Peyer's patch (tissue), 4 donors: ENCODE measurements around the gene ADM2. TPM values are rescaled to one million over a fixed set of nuclear protein-coding genes. Genes with fewer than 3 reads are reported as not detected.
A peak's percentile ranks its signal among the peaks of the same experiment; 100 is the strongest.

Experiments used
- DNase-seq, 3 donors: peaks; one replicate each; pipeline ENCODE4 v3.0.0-alpha.2; 2017 to 2019
- H3K27ac ChIP-seq, 4 donors: fragments of 200-600 bp; sonication (generic); one replicate each; pipeline ENCODE4 v1.5.1; 2016 to 2019
- H3K27me3 ChIP-seq, 2 donors: fragments of 200-600 bp; sonication (generic); one replicate each; pipeline ENCODE4 v1.5.1; 2019
- H3K36me3 ChIP-seq, 3 donors: fragments of 200-600 bp; sonication (generic); one replicate each; pipeline ENCODE4 v1.5.1; 2016 to 2019
- H3K4me1 ChIP-seq, 4 donors: fragments of 200-600 bp; sonication (generic); one replicate each; pipeline ENCODE4 v1.5.1; 2016 to 2019
- H3K4me3 ChIP-seq, 4 donors: fragments of 200-600 bp; sonication (generic); 1 replicate in 3 of 4; 2 replicates in 1 of 4; pipeline ENCODE4 v1.5.1; 2016 to 2019; ENCODE audit warnings: mild to moderate bottlenecking in 1 of 4
- H3K9me3 ChIP-seq, 4 donors: fragments of 200-600 bp; sonication (generic); one replicate each; pipeline ENCODE4 v1.5.1; 2016 to 2019; ENCODE audit warnings: mild to moderate bottlenecking in 1 of 4
- POLR2A ChIP-seq, 2 donors: fragments of 450-650 bp; IDR thresholded peaks; one replicate each; pipeline ENCODE4 v1.5.1; 2017; ENCODE audit warnings: antibody characterized with exemption in 2 of 2, mild to moderate bottlenecking in 2 of 2, moderate library complexity in 2 of 2
- total RNA-seq, 4 donors: library from RNA; depleted of rRNA; stranded (reverse); fragments of >200 nt; gene quantifications; one replicate each; pipeline ENCODE4 v1.1.0, GENCODE V29; 2016
- TF ChIP-seq, protein P1 (sequence below), 6 experiments: fragments of 450-650 bp in 4 of 6; fragments of 200-600 bp in 2 of 6; sonication (generic) in 1 of 6; IDR thresholded peaks; one replicate each; pipeline ENCODE4 v1.5.1; 2017 to 2019; ENCODE audit warnings: antibody characterized with exemption in 6 of 6, mild to moderate bottlenecking in 3 of 6, moderate library complexity in 1 of 6

The ADM2 gene
- total RNA-seq, 4 donors from 2014 or later: 0.83 to 8.4 (median 5.8) TPM

DNA sequence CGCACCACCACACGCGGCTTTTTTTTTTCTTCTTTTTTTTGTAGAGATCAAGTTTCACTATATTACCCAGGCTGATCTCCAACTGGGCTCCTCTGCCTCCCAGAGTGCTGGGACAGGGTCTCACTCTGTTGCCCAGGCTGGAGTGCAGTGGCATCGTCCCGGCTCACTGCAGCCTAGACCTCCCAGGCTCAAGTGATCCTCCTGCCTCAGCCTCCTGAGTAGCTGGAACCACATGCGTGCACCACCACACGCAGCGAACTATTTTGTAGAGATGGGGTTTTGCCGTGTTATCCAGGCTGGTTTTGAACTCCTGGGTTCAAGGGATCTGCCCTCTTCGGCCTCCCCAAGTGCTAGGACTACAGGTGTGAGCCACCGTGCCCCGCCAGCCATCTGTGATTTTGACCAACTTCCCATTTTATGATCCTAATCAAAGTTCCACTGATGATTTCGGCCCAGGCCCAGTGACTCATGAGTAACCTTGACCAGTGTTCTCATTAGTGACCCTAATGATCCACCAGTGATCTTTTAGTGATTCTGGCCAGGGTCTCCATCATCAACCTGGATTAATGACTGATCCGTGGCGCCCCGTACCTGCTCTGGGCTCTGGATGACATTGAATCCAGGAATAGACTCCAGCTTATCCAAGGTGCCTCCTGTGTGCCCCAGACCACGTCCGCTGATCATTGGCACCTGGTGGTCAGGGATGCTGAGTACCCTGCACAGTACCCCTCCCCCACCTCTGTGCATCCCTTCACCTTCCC is 46.8 kb downstream of the ADM2 start:
- H3K9me3 ChIP-seq: no peaks in the 10 kb centered on the region
- peak overlapping the region in 1 of 4 donors; percentile 76 for H3K4me3 ChIP-seq
- H3K36me3 ChIP-seq: peaks cover 0 to 10% (median 0%) of the 10 kb centered on the region in 3 donors
- DNase-seq: no peak
- no peaks in the 10 kb centered on the region for H3K27me3 ChIP-seq
- peaks cover 6 to 65% (median 24%) of the 10 kb centered on the region in 4 donors for H3K4me1 ChIP-seq
- no peak for TF ChIP-seq POLR2A (IDR thresholded peaks at IDR 0.05)
- TF ChIP-seq, protein P1, sequence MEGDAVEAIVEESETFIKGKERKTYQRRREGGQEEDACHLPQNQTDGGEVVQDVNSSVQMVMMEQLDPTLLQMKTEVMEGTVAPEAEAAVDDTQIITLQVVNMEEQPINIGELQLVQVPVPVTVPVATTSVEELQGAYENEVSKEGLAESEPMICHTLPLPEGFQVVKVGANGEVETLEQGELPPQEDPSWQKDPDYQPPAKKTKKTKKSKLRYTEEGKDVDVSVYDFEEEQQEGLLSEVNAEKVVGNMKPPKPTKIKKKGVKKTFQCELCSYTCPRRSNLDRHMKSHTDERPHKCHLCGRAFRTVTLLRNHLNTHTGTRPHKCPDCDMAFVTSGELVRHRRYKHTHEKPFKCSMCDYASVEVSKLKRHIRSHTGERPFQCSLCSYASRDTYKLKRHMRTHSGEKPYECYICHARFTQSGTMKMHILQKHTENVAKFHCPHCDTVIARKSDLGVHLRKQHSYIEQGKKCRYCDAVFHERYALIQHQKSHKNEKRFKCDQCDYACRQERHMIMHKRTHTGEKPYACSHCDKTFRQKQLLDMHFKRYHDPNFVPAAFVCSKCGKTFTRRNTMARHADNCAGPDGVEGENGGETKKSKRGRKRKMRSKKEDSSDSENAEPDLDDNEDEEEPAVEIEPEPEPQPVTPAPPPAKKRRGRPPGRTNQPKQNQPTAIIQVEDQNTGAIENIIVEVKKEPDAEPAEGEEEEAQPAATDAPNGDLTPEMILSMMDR (IDR thresholded peaks at IDR 0.05): no peak
- peak overlapping the region; percentile 97 to 100 (median 98) for H3K27ac ChIP-seq

- TF ChIP-seq POLR2A (IDR thresholded peaks at IDR 0.05): no peak
- TF ChIP-seq, protein P1 (IDR thresholded peaks at IDR 0.05): no peak
Measured at GRCh38 chr22:50528682-50529415, 47.5 kb downstream of the ADM2 start.

DNA sequence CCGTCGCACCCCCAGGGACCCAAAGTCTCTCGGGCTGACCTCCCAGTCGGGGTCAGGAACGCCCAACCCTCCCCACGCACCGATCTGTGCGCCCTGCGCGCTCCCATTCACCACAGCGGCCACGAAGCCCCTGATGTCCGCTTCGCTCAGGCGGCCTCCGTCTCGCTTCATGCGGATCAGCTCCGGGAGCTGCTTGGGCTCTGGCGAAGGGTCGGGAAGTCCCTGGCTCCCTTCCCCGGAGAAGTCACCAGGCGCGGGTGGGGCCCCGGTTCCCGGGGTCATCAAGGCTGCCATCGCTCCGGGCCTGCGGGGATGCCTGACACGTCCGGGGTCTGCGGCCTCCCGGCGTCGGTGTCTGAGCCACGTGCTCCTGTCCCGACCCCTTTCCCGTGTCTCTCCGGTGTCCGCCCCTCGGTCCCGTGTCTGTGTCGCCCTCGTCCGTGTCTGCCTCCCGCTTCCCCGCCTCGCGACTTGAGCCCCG is 48.1 kb downstream of the ADM2 start:
- TF ChIP-seq POLR2A (IDR thresholded peaks at IDR 0.05): no peak
- TF ChIP-seq, protein P1 (IDR thresholded peaks at IDR 0.05): no peak
- Histone ChIP-seq H3K4me1 (peaks cover 2 to 53% (median 22%) of the 10 kb centered on the region in 4 donors), H3K4me3 (peak overlapping the region; percentile 60 to 76 (median 68)), H3K9me3 (no peaks in the 10 kb centered on the region), H3K36me3 (no peaks in the 10 kb centered on the region), H3K27ac (peak overlapping the region; percentile 97 to 100 (median 98)), H3K27me3 (no peaks in the 10 kb centered on the region)
- no peak for DNase-seq

More at GRCh38 chr22:50528682-50529415, 47.5 kb downstream of the ADM2 start:
- H3K9me3 ChIP-seq: no peaks in the 10 kb centered on the region
- H3K4me1 ChIP-seq: peaks cover 6 to 59% (median 24%) of the 10 kb centered on the region in 4 donors
- no peak for DNase-seq
- H3K36me3 ChIP-seq: peaks cover 0 to 3% (median 0%) of the 10 kb centered on the region in 3 donors
- H3K4me3 ChIP-seq: peak overlapping the region; percentile 60 to 76 (median 68)
- H3K27me3 ChIP-seq: no peaks in the 10 kb centered on the region
- peak overlapping the region; percentile 97 to 100 (median 98) for H3K27ac ChIP-seq

DNA sequence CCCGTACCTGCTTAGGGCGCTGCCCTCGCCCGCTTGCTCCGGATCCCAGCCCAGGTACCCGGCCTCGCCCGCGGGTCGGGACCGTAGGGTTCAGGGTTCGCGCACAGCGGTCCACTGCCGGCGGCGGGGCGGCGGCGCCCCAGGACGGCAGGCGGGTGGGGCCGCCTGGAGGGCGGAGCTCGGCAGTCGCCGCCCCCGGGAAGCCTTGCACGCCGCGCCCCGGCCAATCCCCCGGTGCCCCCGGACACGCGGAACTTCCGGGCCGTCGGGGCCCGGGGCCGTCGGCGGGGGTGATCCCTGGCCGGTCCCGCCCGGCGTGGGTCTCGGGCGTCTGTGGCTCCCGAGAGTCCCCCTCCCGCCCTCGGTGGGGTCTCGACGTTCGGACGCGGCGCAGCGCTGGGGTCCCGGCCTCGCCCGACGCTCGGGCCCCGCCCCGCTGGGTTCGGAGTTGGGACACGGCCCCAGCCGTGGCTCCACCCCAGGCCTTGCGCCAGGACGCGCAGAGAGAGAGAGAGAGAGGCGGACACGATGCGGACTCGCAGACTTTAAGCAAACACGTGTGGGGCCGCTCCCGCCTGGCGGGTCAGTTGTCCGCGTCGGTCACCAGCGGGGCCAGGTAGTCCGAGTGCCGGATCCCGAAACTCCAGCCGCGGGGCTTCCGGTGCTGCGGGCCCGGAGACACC is 48.7 kb downstream of the ADM2 start, which contains the start of gene TYMP:
Gene TYMP, minus strand, starts transcription at position 116 of the 683 bp plus-strand sequence. CDS start 303 bp downstream, outside the sequence.
- peaks cover 0 to 47% (median 18%) of the 10 kb centered on the region in 4 donors for H3K4me1 ChIP-seq

More for the DNA sequence above, 48.7 kb downstream of the ADM2 start, which contains the start of gene TYMP:
- Histone ChIP-seq H3K27ac (peak within 1 kb of the TSS; percentile 97 to 100 (median 98)), H3K36me3 (no peaks in the 10 kb centered on the region), H3K27me3 (no peaks in the 10 kb centered on the region), H3K9me3 (no peaks in the 10 kb centered on the region), H3K4me3 (peak within 1 kb of the TSS; percentile 60 to 76 (median 68))
- TF ChIP-seq POLR2A (IDR thresholded peaks at IDR 0.05): peak; percentile 69 to 74
- TF ChIP-seq, protein P1 (IDR thresholded peaks at IDR 0.05): no peak
- DNase-seq: peak; percentile 75 to 94 (median 94)
